Measurements from ENCODE around the gene INPP5A. TPM values are rescaled to one million over a fixed set of nuclear protein-coding genes. Genes with fewer than 3 reads are reported as not detected.

INPP5A gene
- total and polyA plus RNA-seq, 4 donors: 12.4 to 39.9 (median 28.2) TPM

DNA sequence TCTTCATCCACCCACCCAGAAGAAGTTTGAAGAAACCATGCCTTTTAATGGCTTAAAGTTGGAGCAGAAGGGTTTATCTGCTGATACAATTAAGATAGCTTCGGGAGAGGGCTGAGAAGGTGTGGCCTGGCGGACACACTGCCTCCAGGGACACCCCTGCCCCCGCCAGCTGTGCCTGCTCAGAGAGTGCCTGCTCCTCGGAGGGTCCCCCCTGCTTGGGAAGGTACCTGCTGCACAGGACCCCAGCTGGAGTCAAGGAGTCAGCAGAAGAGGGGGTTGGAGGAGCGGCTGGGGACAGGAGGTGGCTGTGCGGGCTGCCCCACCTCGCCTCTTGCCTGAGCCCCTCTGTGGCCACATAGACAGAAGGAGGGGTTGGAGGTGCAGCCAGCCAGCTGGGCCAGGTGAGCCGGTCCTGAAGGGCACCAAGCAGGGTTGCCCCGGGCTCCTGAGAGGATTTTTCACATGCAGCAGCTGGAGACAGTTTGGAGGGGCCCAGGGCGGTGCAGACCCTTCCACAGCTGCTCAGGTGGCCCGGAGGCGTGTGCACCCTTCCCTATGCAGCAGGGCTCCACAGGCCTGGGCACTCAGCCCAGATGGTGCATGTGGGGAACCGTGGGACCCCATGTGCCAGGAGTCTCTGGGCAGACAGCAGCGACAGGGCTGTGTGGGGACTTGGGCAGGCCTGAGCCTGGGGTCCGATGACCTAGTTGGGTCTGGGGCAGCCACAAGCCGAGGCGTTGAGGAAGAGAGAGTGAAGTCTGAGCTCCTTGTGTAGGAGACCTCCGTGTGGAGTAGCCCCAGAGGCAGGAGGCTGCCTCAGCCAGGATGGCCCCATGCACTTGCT lies 118.9 kb downstream of the INPP5A start:
- Histone ChIP-seq H3K36me3 (ENCODE audit: control insufficient read depth in 4 of 4, insufficient read depth in 4 of 4, low read length in 4 of 4) (peaks cover 0 to 28% (median 17%) of the 10 kb centered on the region in 4 donors), H3K9ac (ENCODE audit: insufficient read depth in 1 of 2, low read length in 2 of 2) (no peak overlapping the region), H3K4me1 (ENCODE audit: control insufficient read depth in 5 of 5, insufficient read depth in 5 of 5, low read length in 5 of 5) (no peaks in the 10 kb centered on the region), H3K27me3 (ENCODE audit: control insufficient read depth in 3 of 3, insufficient read depth in 3 of 3, low read length in 2 of 3) (no peaks in the 10 kb centered on the region), H3K4me3 (no peak overlapping the region), H3K27ac (ENCODE audit: low read depth in 1 of 2, low read length in 1 of 2) (no peak overlapping the region), H3K9me3 (ENCODE audit: control insufficient read depth in 4 of 4, insufficient read depth in 3 of 4, low read length in 3 of 4) (peaks cover 0 to 3% (median 0%) of the 10 kb centered on the region in 4 donors)
- ATAC-seq (ENCODE audit: insufficient read depth, low FRiP score): no peak
- no peak for DNase-seq
- WGBS, 2 donors: 92 to 93% methylated on average over 18 of the region's 18 CpGs
- TF ChIP-seq, protein P1, sequence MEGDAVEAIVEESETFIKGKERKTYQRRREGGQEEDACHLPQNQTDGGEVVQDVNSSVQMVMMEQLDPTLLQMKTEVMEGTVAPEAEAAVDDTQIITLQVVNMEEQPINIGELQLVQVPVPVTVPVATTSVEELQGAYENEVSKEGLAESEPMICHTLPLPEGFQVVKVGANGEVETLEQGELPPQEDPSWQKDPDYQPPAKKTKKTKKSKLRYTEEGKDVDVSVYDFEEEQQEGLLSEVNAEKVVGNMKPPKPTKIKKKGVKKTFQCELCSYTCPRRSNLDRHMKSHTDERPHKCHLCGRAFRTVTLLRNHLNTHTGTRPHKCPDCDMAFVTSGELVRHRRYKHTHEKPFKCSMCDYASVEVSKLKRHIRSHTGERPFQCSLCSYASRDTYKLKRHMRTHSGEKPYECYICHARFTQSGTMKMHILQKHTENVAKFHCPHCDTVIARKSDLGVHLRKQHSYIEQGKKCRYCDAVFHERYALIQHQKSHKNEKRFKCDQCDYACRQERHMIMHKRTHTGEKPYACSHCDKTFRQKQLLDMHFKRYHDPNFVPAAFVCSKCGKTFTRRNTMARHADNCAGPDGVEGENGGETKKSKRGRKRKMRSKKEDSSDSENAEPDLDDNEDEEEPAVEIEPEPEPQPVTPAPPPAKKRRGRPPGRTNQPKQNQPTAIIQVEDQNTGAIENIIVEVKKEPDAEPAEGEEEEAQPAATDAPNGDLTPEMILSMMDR (IDR thresholded peaks at IDR 0.05; ENCODE audit: control extremely low read depth, extremely low read depth): no peak

DNA sequence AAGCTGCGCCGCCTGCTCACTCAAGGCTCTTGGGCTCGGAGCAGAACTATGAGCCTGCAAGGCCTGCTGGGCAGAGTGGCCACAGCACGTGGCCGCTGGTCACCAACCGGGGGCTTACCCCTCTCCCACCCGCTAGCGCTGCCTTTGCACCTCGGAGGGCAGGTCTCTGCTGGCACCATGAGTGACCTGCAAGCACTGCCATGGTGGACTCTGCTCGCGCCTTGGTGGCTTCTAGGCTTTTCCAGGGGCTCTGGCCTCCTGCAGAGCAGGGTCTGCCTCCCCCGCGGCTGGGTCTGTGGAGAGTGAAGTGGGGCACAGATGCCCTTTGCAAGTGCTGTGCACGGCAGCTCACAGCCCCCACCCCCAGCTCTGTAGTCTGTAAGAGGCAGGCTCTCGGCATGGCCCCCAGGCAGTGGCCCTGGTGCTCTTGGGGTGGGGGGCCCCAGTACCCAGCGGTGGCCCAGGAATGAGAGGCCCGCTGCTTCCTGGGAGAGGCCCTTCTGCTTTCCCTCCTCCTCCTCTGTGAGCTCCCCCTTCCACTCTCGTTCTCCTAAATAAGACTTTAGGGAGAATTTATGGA lies 119.6 kb downstream of the INPP5A start:
- WGBS, 2 donors: 94 to 98% methylated on average over 18 of the region's 18 CpGs
- ATAC-seq (ENCODE audit: insufficient read depth, low FRiP score) (no peak), DNase-seq (no peak)
- Histone ChIP-seq H3K4me3 (no peak overlapping the region), H3K4me1 (ENCODE audit: control insufficient read depth in 5 of 5, insufficient read depth in 5 of 5, low read length in 5 of 5) (peaks cover 0 to under 1% (median 0%) of the 10 kb centered on the region in 5 donors), H3K9ac (ENCODE audit: insufficient read depth in 1 of 2, low read length in 2 of 2) (no peak overlapping the region), H3K36me3 (ENCODE audit: control insufficient read depth in 4 of 4, insufficient read depth in 4 of 4, low read length in 4 of 4) (peaks cover 0 to 28% (median 17%) of the 10 kb centered on the region in 4 donors), H3K9me3 (ENCODE audit: control insufficient read depth in 4 of 4, insufficient read depth in 3 of 4, low read length in 3 of 4) (peaks cover 0 to 3% (median 0%) of the 10 kb centered on the region in 4 donors), H3K27ac (ENCODE audit: low read depth in 1 of 2, low read length in 1 of 2) (no peak overlapping the region), H3K27me3 (ENCODE audit: control insufficient read depth in 3 of 3, insufficient read depth in 3 of 3, low read length in 2 of 3) (no peaks in the 10 kb centered on the region)
- TF ChIP-seq, protein P1 (IDR thresholded peaks at IDR 0.05; ENCODE audit: control extremely low read depth, extremely low read depth): no peak

- Histone ChIP-seq H3K9me3 (ENCODE audit: control insufficient read depth in 4 of 4, insufficient read depth in 3 of 4, low read length in 3 of 4) (peaks cover 0 to 3% (median 0%) of the 10 kb centered on the region in 4 donors), H3K4me3 (no peak overlapping the region), H3K36me3 (ENCODE audit: control insufficient read depth in 4 of 4, insufficient read depth in 4 of 4, low read length in 4 of 4) (peaks cover 0 to 28% (median 13%) of the 10 kb centered on the region in 4 donors), H3K27me3 (ENCODE audit: control insufficient read depth in 3 of 3, insufficient read depth in 3 of 3, low read length in 2 of 3) (no peaks in the 10 kb centered on the region), H3K9ac (ENCODE audit: insufficient read depth in 1 of 2, low read length in 2 of 2) (no peak overlapping the region), H3K4me1 (ENCODE audit: control insufficient read depth in 5 of 5, insufficient read depth in 5 of 5, low read length in 5 of 5) (peaks cover 0 to 4% (median 0%) of the 10 kb centered on the region in 5 donors), H3K27ac (ENCODE audit: low read depth in 1 of 2, low read length in 1 of 2) (no peak overlapping the region)
- no peak for DNase-seq
- WGBS, 2 donors: 90% methylated on average over 16 of the region's 16 CpGs
- TF ChIP-seq, protein P1 (IDR thresholded peaks at IDR 0.05; ENCODE audit: control extremely low read depth, extremely low read depth): no peak
- ATAC-seq (ENCODE audit: insufficient read depth, low FRiP score): no peak
Observed at GRCh38 chr10:132657748-132658147, 120.2 kb downstream of the INPP5A start.
